Activated CD4-positive, alpha-beta memory T cell treated with anti-CD3 and anti-CD28 coated beads, Interleukin-2, amount 10 ng/mL, durations not matched to agents 7 days and 5 days (primary cell): ENCODE results near the gene ARNT2. TPM values are rescaled to one million over a fixed set of nuclear protein-coding genes. Genes with fewer than 3 reads are reported as not detected.
"Not testable (repeated sequence)": the region's sequence is repeated elsewhere in the genome, so short reads cannot be mapped to it uniquely, and the experiment has no call there.

Experiments
- CTCF ChIA-PET: fragments of 350-600 bp; sonication (Branson Sonifier 250); formaldehyde crosslinking; loops from one replicate; lab custom pipeline; 2021; ENCODE audit warnings: antibody characterized with exemption, inconsistent platforms; lab: Charles Lee
- POLR2A ChIA-PET: fragments of 350-600 bp; sonication (Branson Sonifier 250); formaldehyde crosslinking; loops from one replicate; lab custom pipeline; 2021; ENCODE audit warnings: antibody characterized with exemption; lab: Charles Lee
- DNase-seq: peaks from one replicate; pipeline ENCODE4 v3.0.0-alpha.2; 2020
- H3K27ac Mint-ChIP-seq: one replicate; pipeline ENCODE4 v1.8.0; 2021; ENCODE audit warnings: mild to moderate bottlenecking, mixed read lengths
- H3K27me3 Mint-ChIP-seq: one replicate; pipeline ENCODE4 v1.8.0; 2021; ENCODE audit warnings: mixed read lengths
- H3K36me3 Mint-ChIP-seq: one replicate; pipeline ENCODE4 v1.8.0; 2021; ENCODE audit warnings: low read depth, mixed read lengths
- H3K4me1 Mint-ChIP-seq: one replicate; pipeline ENCODE4 v1.8.0; 2021; ENCODE audit warnings: mixed read lengths
- H3K4me3 Mint-ChIP-seq: one replicate; pipeline ENCODE4 v1.8.0; 2021; ENCODE audit warnings: mild to moderate bottlenecking, mixed read lengths
- H3K9me3 Mint-ChIP-seq: one replicate; pipeline ENCODE4 v1.8.0; 2021; ENCODE audit warnings: mixed read lengths
- total RNA-seq, 2 experiments: library from RNA; stranded (reverse); gene quantifications; one replicate each; pipeline ENCODE4 v1.2.3, GENCODE V29; 2021

The ARNT2 gene
- total RNA-seq, 2 experiments from 2014 or later, result not detected

DNA sequence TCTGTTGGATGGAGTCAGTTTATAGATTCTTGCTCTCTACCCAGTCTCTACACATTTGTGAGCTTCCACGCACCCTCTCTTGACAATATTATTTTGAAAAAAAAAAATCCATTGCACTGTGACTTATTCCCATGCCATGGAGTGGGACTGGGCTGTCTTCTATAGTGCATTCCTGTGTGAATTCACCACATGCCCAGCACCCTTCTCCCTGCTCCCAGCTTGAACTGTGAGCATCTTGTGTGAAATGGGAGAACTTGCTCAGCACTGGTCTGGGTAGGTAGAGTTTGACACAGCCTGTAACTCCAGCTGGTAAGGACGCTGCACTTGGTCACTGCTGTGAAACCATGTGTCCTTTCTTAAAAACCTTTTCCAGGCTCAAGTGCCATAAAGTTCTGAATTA, 91.9 kb downstream of the ARNT2 start:
- no peak overlapping the region for H3K27ac Mint-ChIP-seq
- POLR2A ChIA-PET, result no interaction called here
- H3K4me1 Mint-ChIP-seq, result no peaks in the 10 kb centered on the region
- H3K9me3 Mint-ChIP-seq, result no peaks in the 10 kb centered on the region
- CTCF ChIA-PET, result no interaction called here
- H3K4me3 Mint-ChIP-seq, result no peak overlapping the region
- H3K36me3 Mint-ChIP-seq, result no peaks in the 10 kb centered on the region
- no peak for DNase-seq
- H3K27me3 Mint-ChIP-seq, result peaks cover 8% of the 10 kb centered on the region

- CTCF ChIA-PET, result no interaction called here
Measured at GRCh38 chr15:80497221-80497620, 93.0 kb downstream of the ARNT2 start.

DNA sequence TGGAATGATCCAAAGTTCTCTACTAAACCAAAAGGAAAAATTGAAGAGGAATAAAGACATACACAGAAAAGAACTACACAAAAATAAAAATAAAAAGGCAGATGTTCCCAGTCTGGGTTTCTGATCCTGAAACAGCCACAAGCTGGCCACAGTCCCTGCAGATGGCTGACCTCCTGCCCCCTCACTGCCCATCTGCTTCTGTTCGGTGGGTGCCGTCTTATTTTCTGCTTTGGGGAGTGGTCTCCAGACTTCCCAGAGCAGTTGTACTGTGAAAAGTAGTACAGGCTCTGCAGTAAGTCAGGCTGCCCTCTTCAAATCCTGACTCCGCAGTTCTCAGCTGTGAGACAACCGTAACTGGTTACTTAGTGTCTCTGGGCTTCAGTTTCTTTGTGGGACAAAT, 94.5 kb downstream of the ARNT2 start:
- H3K27ac Mint-ChIP-seq, result no peak overlapping the region
- POLR2A ChIA-PET, result no interaction called here
- no peaks in the 10 kb centered on the region for H3K4me1 Mint-ChIP-seq
- H3K9me3 Mint-ChIP-seq, result no peaks in the 10 kb centered on the region
- no peak for DNase-seq
- H3K36me3 Mint-ChIP-seq, result no peaks in the 10 kb centered on the region
- CTCF ChIA-PET, result no interaction called here
- peaks cover 5% of the 10 kb centered on the region for H3K27me3 Mint-ChIP-seq
- H3K4me3 Mint-ChIP-seq, result no peak overlapping the region

More at GRCh38 chr15:80497221-80497620, 93.0 kb downstream of the ARNT2 start:
- Mint-ChIP-seq H3K4me3 (no peak overlapping the region), H3K27ac (no peak overlapping the region), H3K27me3 (peaks cover 8% of the 10 kb centered on the region), H3K36me3 (no peaks in the 10 kb centered on the region), H3K9me3 (no peaks in the 10 kb centered on the region), H3K4me1 (no peaks in the 10 kb centered on the region)
- DNase-seq, result no peak
- POLR2A ChIA-PET, result no interaction called here

DNA sequence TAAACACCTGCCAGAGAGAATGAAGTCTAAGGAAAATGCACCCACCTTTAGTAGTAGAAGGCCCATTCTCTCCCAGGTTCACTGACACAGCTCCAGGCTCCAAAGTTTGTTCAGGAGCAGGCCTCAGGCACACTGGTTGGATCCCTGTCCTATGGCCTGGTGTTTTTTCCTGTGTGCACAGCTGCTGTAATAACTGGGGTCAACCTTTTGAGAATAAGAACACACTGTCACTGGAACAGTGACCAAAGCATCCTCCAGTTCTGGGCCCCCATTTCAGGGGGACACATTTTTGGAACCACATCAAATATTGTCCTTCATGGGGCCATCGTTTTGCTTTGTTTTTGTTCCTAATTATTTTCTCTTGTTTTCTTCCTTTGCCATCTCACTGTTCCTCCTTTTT, 95.8 kb downstream of the ARNT2 start:
- CTCF ChIA-PET, result no interaction called here
- Mint-ChIP-seq H3K9me3 (no peaks in the 10 kb centered on the region), H3K4me1 (no peaks in the 10 kb centered on the region)

GRCh38 chr15:80501476-80501875, 97.3 kb downstream of the ARNT2 start:
- Mint-ChIP-seq H3K4me3 (no peak overlapping the region), H3K36me3 (no peaks in the 10 kb centered on the region), H3K9me3 (no peaks in the 10 kb centered on the region), H3K27ac (no peak overlapping the region), H3K4me1 (no peaks in the 10 kb centered on the region), H3K27me3 (no peaks in the 10 kb centered on the region)
- no peak for DNase-seq
- CTCF ChIA-PET, result no interaction called here
- POLR2A ChIA-PET, result no interaction called here

More for the DNA sequence above, 95.8 kb downstream of the ARNT2 start:
- POLR2A ChIA-PET, result no interaction called here
- Mint-ChIP-seq H3K4me3 (no peak overlapping the region), H3K36me3 (no peaks in the 10 kb centered on the region), H3K27me3 (no peaks in the 10 kb centered on the region), H3K27ac (no peak overlapping the region)
- DNase-seq, result no peak

DNA sequence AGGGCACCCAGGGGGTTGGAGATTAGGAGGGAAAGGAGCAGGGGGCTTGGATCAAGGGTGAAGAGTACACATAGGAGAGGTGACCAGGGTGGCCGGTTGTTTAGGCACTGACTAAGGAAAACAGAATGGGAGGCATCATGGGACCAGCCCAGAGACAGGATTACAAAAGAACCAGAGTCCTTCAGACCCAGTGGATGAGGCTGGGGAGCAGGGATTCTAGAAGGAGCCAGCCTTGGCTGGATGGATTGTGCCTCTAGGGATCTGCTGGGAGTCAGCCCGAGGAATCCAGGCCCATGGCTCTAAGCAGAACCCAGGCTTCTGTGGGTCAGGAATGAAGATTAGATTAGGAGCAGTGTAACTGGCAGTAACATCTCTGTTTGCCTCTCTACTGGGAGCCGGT, 98.6 kb downstream of the ARNT2 start:
- Mint-ChIP-seq H3K36me3 (no peaks in the 10 kb centered on the region), H3K4me3 (no peak overlapping the region), H3K4me1 (no peaks in the 10 kb centered on the region), H3K27me3 (no peaks in the 10 kb centered on the region), H3K27ac (no peak overlapping the region), H3K9me3 (no peaks in the 10 kb centered on the region)
- no peak for DNase-seq
- CTCF ChIA-PET, result no interaction called here
- POLR2A ChIA-PET, result no interaction called here

DNA sequence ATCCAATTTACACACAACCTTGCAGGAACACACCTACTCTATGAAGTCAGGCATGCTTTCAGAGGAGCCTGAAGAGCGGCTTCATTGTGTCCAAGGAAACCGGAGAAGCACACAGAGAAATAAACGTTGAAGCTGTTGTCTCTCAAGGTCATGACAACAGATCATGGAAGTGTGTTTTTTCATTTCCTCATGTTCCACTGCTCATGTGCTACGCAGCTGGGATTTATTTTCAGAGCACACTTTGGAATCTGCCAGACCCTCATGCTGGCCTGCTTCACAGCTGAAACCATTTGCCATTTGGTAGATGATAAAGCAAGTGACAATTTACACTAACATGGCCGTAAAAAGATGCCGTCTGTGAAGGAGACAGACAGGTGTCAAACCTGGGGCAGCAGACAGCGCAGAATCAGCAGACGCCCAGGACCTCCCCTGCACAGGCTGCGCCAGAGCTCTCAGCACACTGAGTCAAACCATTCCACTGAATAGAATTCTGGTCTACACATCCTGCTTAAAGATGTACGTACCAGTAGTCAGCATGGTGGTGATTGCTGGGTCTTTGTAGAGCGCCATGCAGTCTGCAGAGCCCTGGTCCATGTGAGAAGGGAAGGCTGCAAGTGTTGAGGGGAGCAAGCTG, 99.3 kb downstream of the ARNT2 start:
- H3K4me1 Mint-ChIP-seq, result no peaks in the 10 kb centered on the region
- no peak for DNase-seq
- no peaks in the 10 kb centered on the region for H3K27me3 Mint-ChIP-seq
- POLR2A ChIA-PET, result no interaction called here
- CTCF ChIA-PET, result no interaction called here
- H3K4me3 Mint-ChIP-seq, result no peak overlapping the region
- H3K27ac Mint-ChIP-seq, result no peak overlapping the region
- H3K9me3 Mint-ChIP-seq, result no peaks in the 10 kb centered on the region
- no peaks in the 10 kb centered on the region for H3K36me3 Mint-ChIP-seq

GRCh38 chr15:80504931-80505330, 100.7 kb downstream of the ARNT2 start:
- no peak for DNase-seq
- Mint-ChIP-seq H3K4me3 (no peak overlapping the region), H3K4me1 (no peaks in the 10 kb centered on the region), H3K9me3 (no peaks in the 10 kb centered on the region), H3K36me3 (no peaks in the 10 kb centered on the region), H3K27me3 (peaks cover 6% of the 10 kb centered on the region), H3K27ac (no peak overlapping the region)
- ChIA-PET POLR2A (no interaction called here), CTCF (no interaction called here)

DNA sequence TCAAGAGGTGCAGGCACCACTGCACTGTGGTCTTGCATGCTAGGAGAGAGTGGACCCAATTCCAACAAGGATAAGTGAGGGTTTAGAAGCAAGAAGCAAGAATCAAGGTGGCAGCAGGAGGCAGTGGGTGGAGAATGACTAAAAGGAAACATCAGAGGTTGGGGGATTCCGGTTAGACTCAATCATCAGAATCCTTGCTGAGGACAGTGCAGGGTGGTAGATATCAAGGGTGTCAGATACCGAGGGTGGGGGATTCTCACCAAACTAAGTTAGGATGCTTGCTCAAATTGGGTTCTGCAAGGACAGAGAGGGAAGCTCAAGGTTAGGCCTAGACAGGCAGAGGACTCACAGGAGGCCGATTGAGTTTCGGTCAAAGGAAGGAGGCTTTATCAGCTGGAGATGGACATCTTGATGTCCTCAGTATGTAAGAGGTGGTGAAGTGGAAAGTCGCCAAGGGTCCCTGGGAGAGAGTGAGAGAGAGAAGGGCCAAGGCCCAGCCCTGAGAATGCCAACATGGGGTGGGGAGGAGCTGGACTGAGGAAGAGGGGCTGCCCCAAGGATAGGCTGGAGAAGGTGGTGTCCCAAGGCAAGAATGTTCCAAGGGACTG, 102.2 kb downstream of the ARNT2 start:
- ChIA-PET CTCF (no interaction called here), POLR2A (no interaction called here)
- H3K4me3 Mint-ChIP-seq, result no peak overlapping the region
- DNase-seq, result no peak
- peaks cover 8% of the 10 kb centered on the region for H3K27me3 Mint-ChIP-seq
- H3K27ac Mint-ChIP-seq, result no peak overlapping the region
- no peaks in the 10 kb centered on the region for H3K9me3 Mint-ChIP-seq
- no peaks in the 10 kb centered on the region for H3K4me1 Mint-ChIP-seq
- no peaks in the 10 kb centered on the region for H3K36me3 Mint-ChIP-seq

- no peak overlapping the region for H3K4me3 Mint-ChIP-seq
- H3K36me3 Mint-ChIP-seq, result no peaks in the 10 kb centered on the region
- peaks cover 8% of the 10 kb centered on the region for H3K27me3 Mint-ChIP-seq
- H3K27ac Mint-ChIP-seq, result no peak overlapping the region
- no peaks in the 10 kb centered on the region for H3K4me1 Mint-ChIP-seq
- ChIA-PET POLR2A (no interaction called here), CTCF (no interaction called here)
- H3K9me3 Mint-ChIP-seq, result no peaks in the 10 kb centered on the region
- DNase-seq, result no peak
Measured at GRCh38 chr15:80507131-80507530, 102.9 kb downstream of the ARNT2 start.

GRCh38 chr15:80507638-80508316, 103.6 kb downstream of the ARNT2 start:
- no peaks in the 10 kb centered on the region for H3K36me3 Mint-ChIP-seq
- H3K4me3 Mint-ChIP-seq, result no peak overlapping the region
- no peaks in the 10 kb centered on the region for H3K4me1 Mint-ChIP-seq
- H3K27ac Mint-ChIP-seq, result no peak overlapping the region
- H3K9me3 Mint-ChIP-seq, result no peaks in the 10 kb centered on the region
- peaks cover 8% of the 10 kb centered on the region for H3K27me3 Mint-ChIP-seq
- ChIA-PET CTCF (no interaction called here), POLR2A (no interaction called here)
- DNase-seq, result no peak

GRCh38 chr15:80508783-80509182, 104.6 kb downstream of the ARNT2 start:
- Mint-ChIP-seq H3K27ac (no peak overlapping the region), H3K4me1 (no peaks in the 10 kb centered on the region), H3K36me3 (no peaks in the 10 kb centered on the region), H3K4me3 (no peak overlapping the region), H3K27me3 (peaks cover 8% of the 10 kb centered on the region), H3K9me3 (no peaks in the 10 kb centered on the region)
- no peak for DNase-seq
- ChIA-PET POLR2A (no interaction called here), CTCF (no interaction called here)

GRCh38 chr15:80509800-80510199, 105.6 kb downstream of the ARNT2 start:
- ChIA-PET CTCF (no interaction called here), POLR2A (no interaction called here)
- H3K27ac Mint-ChIP-seq, result no peak overlapping the region
- no peak overlapping the region for H3K4me3 Mint-ChIP-seq
- no peaks in the 10 kb centered on the region for H3K4me1 Mint-ChIP-seq
- no peak for DNase-seq
- no peaks in the 10 kb centered on the region for H3K9me3 Mint-ChIP-seq
- H3K27me3 Mint-ChIP-seq, result peaks cover 8% of the 10 kb centered on the region
- H3K36me3 Mint-ChIP-seq, result no peaks in the 10 kb centered on the region

DNA sequence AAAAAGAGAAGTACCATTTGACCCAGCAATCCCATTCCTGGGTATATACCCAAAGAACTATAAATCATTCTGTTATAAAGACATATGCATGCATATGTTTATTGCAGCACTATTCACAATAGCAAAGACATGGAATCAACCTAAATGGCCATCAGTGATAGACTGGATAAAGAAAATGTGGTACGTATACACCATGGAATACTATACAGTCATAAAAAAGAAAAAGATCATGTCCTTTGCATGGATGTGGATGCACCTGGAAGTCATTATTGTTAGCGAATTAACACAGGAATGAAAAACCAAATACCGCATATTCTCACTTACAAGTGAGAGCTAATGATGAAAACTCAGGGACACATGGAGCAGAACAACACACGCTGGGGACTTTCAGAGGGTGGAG, 106.8 kb downstream of the ARNT2 start:
- H3K27me3 Mint-ChIP-seq, CTCF ChIA-PET, H3K27ac Mint-ChIP-seq, H3K9me3 Mint-ChIP-seq, H3K36me3 Mint-ChIP-seq, DNase-seq, H3K4me3 Mint-ChIP-seq, POLR2A ChIA-PET, H3K4me1 Mint-ChIP-seq: not testable (repeated sequence)
